Gastroesophageal sphincter (tissue), 4 donors: Measurements from ENCODE around the gene RAB24. TPM values are rescaled to one million over a fixed set of nuclear protein-coding genes. Genes with fewer than 3 reads are reported as not detected.
A peak's percentile ranks its signal among the peaks of the same experiment; 100 is the strongest.

ENCODE experiments used
- ATAC-seq: fragments of 150-250 bp; one replicate; pipeline ENCODE4 v1.9.1; 2016; ENCODE audit warnings: mild to moderate bottlenecking, moderate library complexity
- H3K27ac ChIP-seq, 4 donors: fragments of 200-600 bp; sonication (generic) in 3 of 4; 1 replicate in 3 of 4; 2 replicates in 1 of 4; pipeline ENCODE4 v1.5.1; 2016 to 2019
- H3K27me3 ChIP-seq: fragments of 200-600 bp; sonication (generic); one replicate; pipeline ENCODE4 v1.5.1; 2019
- H3K36me3 ChIP-seq, 2 donors: fragments of 200-600 bp; sonication (generic); one replicate each; pipeline ENCODE4 v1.5.1; 2019; ENCODE audit warnings: control low read depth in 1 of 2
- H3K4me1 ChIP-seq, 3 donors: fragments of 200-600 bp; sonication (generic); 1 replicate in 2 of 3; 2 replicates in 1 of 3; pipeline ENCODE4 v1.5.1; 2016 to 2019; ENCODE audit warnings: control low read depth in 2 of 3
- H3K4me3 ChIP-seq, 2 donors: fragments of 200-600 bp; sonication (generic); one replicate each; pipeline ENCODE4 v1.5.1; 2019; ENCODE audit warnings: mild to moderate bottlenecking in 1 of 2, moderate library complexity in 1 of 2
- H3K9me3 ChIP-seq, 3 donors: fragments of 200-600 bp; sonication (generic); one replicate each; pipeline ENCODE4 v1.5.1; 2017 to 2019; ENCODE audit warnings: control low read depth in 2 of 3
- CTCF ChIP-seq, 4 experiments: fragments of 200-600 bp in 2 of 4; fragments of 450-650 bp in 2 of 4; sonication (generic) in 1 of 4; IDR thresholded peaks; one replicate each; pipeline ENCODE4 v1.5.1; 2017 to 2019; ENCODE audit warnings: antibody characterized with exemption in 4 of 4, mild to moderate bottlenecking in 2 of 4, moderate library complexity in 2 of 4
- EP300 ChIP-seq: sonication (generic); formaldehyde crosslinking; IDR thresholded peaks from one replicate; pipeline ENCODE4 v1.6.1; 2017; ENCODE audit warnings: antibody characterized with exemption, mild to moderate bottlenecking
- POLR2A ChIP-seq, 2 donors: fragments of 450-650 bp; IDR thresholded peaks; one replicate each; pipeline ENCODE4 v1.6.1; 2017; ENCODE audit warnings: antibody characterized with exemption in 2 of 2, mild to moderate bottlenecking in 2 of 2, moderate library complexity in 1 of 2
- POLR2AphosphoS5 ChIP-seq: sonication (generic); formaldehyde crosslinking; IDR thresholded peaks from one replicate; pipeline ENCODE4 v1.6.1; 2017; ENCODE audit warnings: antibody characterized with exemption
- WGBS, 2 donors: methylation state at CpG; one replicate each; pipeline ENCODE4 v1.1.5; 2018; ENCODE audit warnings: low coverage in 1 of 2; 5-methylcytosine and 5-hydroxymethylcytosine counted together
- total RNA-seq, 4 donors: library from RNA; depleted of rRNA; stranded (reverse); fragments of >200 nt; gene quantifications; one replicate each; pipeline ENCODE4 v1.1.0, GENCODE V29; 2016

Gene RAB24
- total RNA-seq, 4 donors from 2014 or later: 21.4 to 32.4 (median 24.8) TPM

- ATAC-seq: no peak
- Histone ChIP-seq H3K4me3 (no peak overlapping the region), H3K27ac (peak overlapping the region in 3 of 4 donors; percentile 85 to 91 (median 89)), H3K27me3 (no peaks in the 10 kb centered on the region), H3K36me3 (peaks cover 0 to 39% of the 10 kb centered on the region in 2 donors), H3K9me3 (no peaks in the 10 kb centered on the region), H3K4me1 (peaks cover 0 to 60% (median 38%) of the 10 kb centered on the region in 3 donors)
- WGBS, 2 donors: 53 to 67% methylated on average over 5 to 8 of the region's 9 CpGs
- no peak for TF ChIP-seq CTCF (IDR thresholded peaks at IDR 0.05)
- TF ChIP-seq EP300: no peak
- TF ChIP-seq POLR2AphosphoS5: no peak
- no peak for TF ChIP-seq POLR2A (IDR thresholded peaks at IDR 0.05)
Measured at GRCh38 chr5:177299697-177300096, 3.8 kb downstream of the RAB24 start.

DNA sequence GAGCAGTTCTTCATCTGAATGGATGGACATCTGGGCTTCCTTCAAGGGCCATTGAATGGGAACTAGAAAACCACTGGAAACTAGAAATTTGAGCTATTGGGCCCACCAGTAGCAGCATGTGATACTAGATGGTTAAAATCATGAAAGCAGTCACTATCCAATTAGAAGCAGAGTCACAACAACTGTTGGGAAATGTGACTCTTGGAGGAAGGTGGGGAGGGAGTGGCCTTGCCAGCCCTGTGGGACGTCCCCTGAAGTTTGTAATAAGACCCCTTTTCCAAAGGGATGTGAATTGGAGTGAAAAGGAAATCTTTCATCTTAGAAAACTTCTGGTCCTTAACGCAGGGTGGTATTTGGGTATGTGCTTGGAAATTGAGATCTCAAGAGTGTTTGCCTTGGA is 5.6 kb downstream of the RAB24 start:
- TF ChIP-seq POLR2AphosphoS5: no peak
- TF ChIP-seq POLR2A (IDR thresholded peaks at IDR 0.05): no peak
- TF ChIP-seq CTCF (IDR thresholded peaks at IDR 0.05): no peak
- TF ChIP-seq EP300: no peak
- Histone ChIP-seq H3K4me1 (peaks cover 0 to 50% (median 33%) of the 10 kb centered on the region in 3 donors), H3K27ac (no peak overlapping the region), H3K27me3 (no peaks in the 10 kb centered on the region), H3K36me3 (peaks cover 0 to 57% of the 10 kb centered on the region in 2 donors), H3K9me3 (no peaks in the 10 kb centered on the region), H3K4me3 (no peak overlapping the region)
- ATAC-seq: no peak
- WGBS, 2 donors: 89 to 94% methylated on average over 2 of the region's 2 CpGs

- no peaks in the 10 kb centered on the region for H3K9me3 ChIP-seq
Measured at GRCh38 chr5:177296581-177296980, 6.9 kb downstream of the RAB24 start.

DNA sequence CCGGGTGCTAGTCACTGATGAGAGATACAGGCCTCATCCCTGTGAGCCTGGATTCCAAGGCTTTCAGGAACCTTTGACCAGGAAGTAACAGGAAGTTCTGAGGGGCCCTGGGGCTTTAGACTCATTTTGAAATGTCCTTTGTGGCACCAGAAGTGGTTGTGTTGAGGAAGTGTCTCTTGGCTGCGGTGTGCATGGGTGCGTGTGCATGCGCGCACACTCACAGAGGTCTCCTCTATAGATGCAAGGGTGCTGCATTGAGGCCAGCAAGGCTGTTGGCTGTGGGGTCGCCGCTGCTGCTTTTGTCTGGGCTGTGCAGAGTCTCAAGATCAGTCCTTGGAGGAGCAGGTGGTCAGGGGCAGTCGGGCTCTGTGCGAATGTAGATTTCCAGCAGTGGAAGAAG is 7.6 kb downstream of the RAB24 start:
- Histone ChIP-seq H3K4me1 (peaks cover 0 to 30% (median 13%) of the 10 kb centered on the region in 3 donors), H3K27ac (no peak overlapping the region), H3K27me3 (no peaks in the 10 kb centered on the region), H3K9me3 (no peaks in the 10 kb centered on the region), H3K4me3 (no peak overlapping the region), H3K36me3 (peaks cover 0 to 71% of the 10 kb centered on the region in 2 donors)
- TF ChIP-seq POLR2A (IDR thresholded peaks at IDR 0.05) (no peak), CTCF (IDR thresholded peaks at IDR 0.05) (no peak), POLR2AphosphoS5 (no peak), EP300 (no peak)
- 90% methylated on average over 5 of the region's 9 CpGs; no CpG with 5 or more reads in 1 of the 2 donors for WGBS, 2 donors
- ATAC-seq: no peak

More at GRCh38 chr5:177296581-177296980, 6.9 kb downstream of the RAB24 start:
- TF ChIP-seq EP300: no peak
- no peak for TF ChIP-seq POLR2AphosphoS5
- no peak for TF ChIP-seq POLR2A (IDR thresholded peaks at IDR 0.05)
- TF ChIP-seq CTCF (IDR thresholded peaks at IDR 0.05): no peak
- peaks cover 0 to 70% of the 10 kb centered on the region in 2 donors for H3K36me3 ChIP-seq
- ATAC-seq: no peak
- H3K27ac ChIP-seq: no peak overlapping the region
- WGBS, 2 donors: 54 to 72% methylated on average over 3 to 4 of the region's 4 CpGs
- peaks cover 0 to 37% (median 20%) of the 10 kb centered on the region in 3 donors for H3K4me1 ChIP-seq
- H3K27me3 ChIP-seq: no peaks in the 10 kb centered on the region
- no peak overlapping the region for H3K4me3 ChIP-seq

DNA sequence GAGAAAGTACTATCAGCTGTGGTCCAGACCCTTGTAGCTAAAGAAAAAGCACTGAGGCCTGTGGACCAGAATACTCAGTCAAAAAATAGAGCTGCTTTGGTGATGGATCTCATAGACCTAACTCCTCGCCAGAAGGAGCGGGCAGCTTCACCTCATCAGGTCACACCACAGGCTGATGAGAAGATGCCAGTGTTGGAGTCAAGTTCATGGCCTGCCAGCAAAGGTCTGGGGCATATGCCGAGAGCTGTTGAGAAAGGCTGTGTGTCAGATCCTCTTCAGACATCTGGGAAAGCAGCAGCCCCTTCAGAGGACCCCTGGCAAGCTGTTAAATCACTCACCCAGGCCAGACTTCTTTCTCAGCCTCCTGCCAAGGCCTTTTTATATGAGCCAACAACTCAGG is 8.9 kb downstream of the RAB24 start:
- no peak for ATAC-seq

More for the DNA sequence above, 8.9 kb downstream of the RAB24 start:
- Histone ChIP-seq H3K27ac (no peak overlapping the region), H3K4me1 (peaks cover 0 to 17% (median under 1%) of the 10 kb centered on the region in 3 donors), H3K4me3 (no peak overlapping the region), H3K9me3 (no peaks in the 10 kb centered on the region), H3K27me3 (no peaks in the 10 kb centered on the region), H3K36me3 (peaks cover 0 to 84% of the 10 kb centered on the region in 2 donors)
- no CpG with 5 or more reads among the region's 3 CpGs for WGBS, 2 donors
- TF ChIP-seq POLR2A (IDR thresholded peaks at IDR 0.05) (no peak), EP300 (no peak), CTCF (IDR thresholded peaks at IDR 0.05) (no peak), POLR2AphosphoS5 (no peak)
